H1 (cell line): ENCODE results near the gene BARX2. TPM values are rescaled to one million over a fixed set of nuclear protein-coding genes. Genes with fewer than 3 reads are reported as not detected.

Experiments used
- CTCF ChIA-PET: fragments of 300-600 bp; sonication (Branson Sonifier 250); formaldehyde crosslinking; loops from one replicate; lab custom pipeline; 2021; ENCODE audit not compliant: partially characterized antibody; lab: Charles Lee
- POLR2A ChIA-PET: fragments of 300-600 bp; sonication (Branson Sonifier 250); formaldehyde crosslinking; loops from one replicate; lab custom pipeline; 2021; ENCODE audit warnings: inconsistent platforms; ENCODE audit not compliant: partially characterized antibody; lab: Charles Lee
- DNase-seq, 2 experiments: peaks; one replicate each; pipeline versions ENCODE4 v3.0.0 to v3.0.0-alpha.2; 2010 to 2022; ENCODE audit warnings: low spot score in 2 of 2, low read depth in 1 of 2, mixed read lengths in 1 of 2
- FAIRE-seq: peaks from 2 replicates; lab custom pipeline; 2011; peaks lifted over from hg19 to GRCh38; lab: Jason Lieb, UNC
- H2AFZ ChIP-seq: 2 replicates; pipeline ENCODE4 v1.8.1; 2012; ENCODE audit warnings: low read length, inconsistent platforms
- H2AK5ac ChIP-seq: 2 replicates; pipeline ENCODE4 v1.6.1; 2013; ENCODE audit warnings: low read depth, low read length
- H2BK120ac ChIP-seq: replicated peaks from 2 replicates; pipeline ENCODE3; 2013; ENCODE audit warnings: low read depth, low read length, inconsistent platforms
- H2BK12ac ChIP-seq: 2 replicates; pipeline ENCODE4 v1.6.1; 2013; ENCODE audit warnings: low read depth, low read length
- H2BK15ac ChIP-seq: 2 replicates; pipeline ENCODE4 v1.6.1; 2013; ENCODE audit warnings: low read length
- H2BK20ac ChIP-seq: 2 replicates; pipeline ENCODE4 v1.6.1; 2013; ENCODE audit warnings: low read length
- H2BK5ac ChIP-seq: 2 replicates; pipeline ENCODE4 v1.6.1; 2013; ENCODE audit warnings: low read depth, low read length
- H3K14ac ChIP-seq: 2 replicates; pipeline ENCODE4 v1.6.1; 2013; ENCODE audit warnings: inconsistent platforms; ENCODE audit not compliant: insufficient read length
- H3K18ac ChIP-seq: 2 replicates; pipeline ENCODE4 v1.6.1; 2013; ENCODE audit warnings: low read length; ENCODE audit errors: extremely low read depth
- H3K23ac ChIP-seq: 2 replicates; pipeline ENCODE4 v1.6.1; 2013; ENCODE audit warnings: inconsistent platforms; ENCODE audit not compliant: insufficient read length
- H3K23me2 ChIP-seq: 2 replicates; pipeline ENCODE4 v1.6.1; 2013; ENCODE audit warnings: low read depth, low read length
- H3K27ac ChIP-seq: 2 replicates; pipeline ENCODE4 v1.6.1; 2011; ENCODE audit warnings: low read depth, low read length, inconsistent platforms
- H3K27me3 ChIP-seq, 4 experiments: replicated peaks in 1 of 4; 1 replicate in 1 of 4; 2 replicates in 3 of 4; pipeline versions ENCODE4 v1.6.1 to v1.8.1; 2011 to 2013; ENCODE audit warnings: low read length in 3 of 4, mild to moderate bottlenecking in 3 of 4, inconsistent platforms in 2 of 4, mixed read lengths in 2 of 4, moderate library complexity in 1 of 4; ENCODE audit not compliant: control insufficient read depth in 3 of 4, insufficient read depth in 3 of 4; ENCODE audit errors: extremely low read depth in 1 of 4
- H3K36me3 ChIP-seq, 4 experiments: 2 replicates each; pipeline versions ENCODE4 v1.6.1 to v1.8.1; 2011 to 2013; ENCODE audit warnings: mild to moderate bottlenecking in 4 of 4, low read length in 3 of 4, moderate library complexity in 2 of 4, control low read depth in 1 of 4, inconsistent platforms in 1 of 4; ENCODE audit not compliant: insufficient read depth in 4 of 4, control insufficient read depth in 2 of 4
- H3K4ac ChIP-seq: replicated peaks from 2 replicates; pipeline ENCODE3; 2013; ENCODE audit warnings: low read length, low read depth, mixed read lengths, inconsistent platforms; ENCODE audit not compliant: insufficient read length
- H3K4me1 ChIP-seq, 4 experiments: replicated peaks in 1 of 4; 1 replicate in 1 of 4; 2 replicates in 3 of 4; pipeline versions ENCODE4 v1.6.1 to v1.8.1; 2011 to 2013; ENCODE audit warnings: low read length in 3 of 4, inconsistent platforms in 2 of 4, mixed read lengths in 1 of 4; ENCODE audit not compliant: insufficient read depth in 4 of 4, control insufficient read depth in 3 of 4
- H3K4me2 ChIP-seq, 2 experiments: 2 replicates each; pipeline versions ENCODE4 v1.6.1 to v1.8.1; 2011 to 2013; ENCODE audit warnings: low read depth in 2 of 2, low read length in 2 of 2, control low read depth in 1 of 2, inconsistent platforms in 1 of 2, mild to moderate bottlenecking in 1 of 2; ENCODE audit not compliant: insufficient read depth in 1 of 2
- H3K4me3 ChIP-seq, 4 experiments: fragments of 200-600, 300-600 bp in 1 of 4; sonication (generic), shearing (Covaris generic), sonication (Bioruptor Twin) in 1 of 4; 2 replicates each; pipeline versions ENCODE4 v1.5.1 to v1.8.1; 2011 to 2016; ENCODE audit warnings: low read length in 4 of 4, low read depth in 3 of 4, control low read depth in 2 of 4, inconsistent platforms in 2 of 4, mild to moderate bottlenecking in 2 of 4, mixed read lengths in 1 of 4, moderate library complexity in 1 of 4; ENCODE audit not compliant: insufficient read depth in 2 of 4; ENCODE audit errors: extremely low read depth in 1 of 4
- H3K56ac ChIP-seq: replicated peaks from 2 replicates; pipeline ENCODE3; 2013; ENCODE audit warnings: low read depth, mild to moderate bottlenecking, mixed read lengths, low read length, inconsistent platforms; ENCODE audit not compliant: insufficient read length
- H3K79me1 ChIP-seq: 2 replicates; pipeline ENCODE4 v1.6.1; 2013; ENCODE audit warnings: low read depth, low read length, control low read depth
- H3K79me2 ChIP-seq, 2 experiments: 2 replicates each; pipeline versions ENCODE4 v1.6.1 to v1.8.1; 2012 to 2013; ENCODE audit warnings: low read length in 2 of 2, mild to moderate bottlenecking in 2 of 2, inconsistent platforms in 1 of 2; ENCODE audit not compliant: insufficient read depth in 2 of 2, control insufficient read depth in 1 of 2
- H3K9ac ChIP-seq, 4 experiments: replicated peaks in 1 of 4; 1 replicate in 1 of 4; 2 replicates in 3 of 4; pipeline versions ENCODE4 v1.6.1 to v1.8.1; 2011 to 2013; ENCODE audit warnings: low read depth in 3 of 4, low read length in 3 of 4, control low read depth in 2 of 4, mild to moderate bottlenecking in 2 of 4, moderate library complexity in 2 of 4, inconsistent platforms in 1 of 4; ENCODE audit errors: extremely low read depth in 1 of 4
- H3K9me3 ChIP-seq, 2 experiments: 2 replicates each; pipeline versions ENCODE4 v1.6.1 to v1.8.1; 2012 to 2013; ENCODE audit warnings: mild to moderate bottlenecking in 2 of 2, moderate library complexity in 2 of 2, control low read depth in 1 of 2, inconsistent platforms in 1 of 2, low read depth in 1 of 2, low read length in 1 of 2, mixed read lengths in 1 of 2; ENCODE audit not compliant: insufficient read depth in 2 of 2
- H4K20me1 ChIP-seq, 2 experiments: replicated peaks in 1 of 2; 2 replicates each; pipeline versions ENCODE3 to v1.8.1; 2011 to 2013; ENCODE audit warnings: inconsistent platforms in 2 of 2, low read length in 2 of 2, mild to moderate bottlenecking in 1 of 2; ENCODE audit not compliant: insufficient read depth in 2 of 2, control insufficient read depth in 1 of 2
- H4K5ac ChIP-seq: 2 replicates; pipeline ENCODE4 v1.6.1; 2013; ENCODE audit warnings: low read length, low read depth, mixed read lengths, inconsistent platforms; ENCODE audit not compliant: insufficient read length
- H4K8ac ChIP-seq: 2 replicates; pipeline ENCODE4 v1.8.0; 2013; ENCODE audit warnings: mild to moderate bottlenecking, moderate library complexity, low read length, inconsistent platforms; ENCODE audit not compliant: insufficient read depth; ENCODE audit errors: extremely low read depth
- H4K91ac ChIP-seq: replicated peaks from 2 replicates; pipeline ENCODE3; 2013; ENCODE audit warnings: low read length, mixed read lengths, inconsistent platforms; ENCODE audit not compliant: insufficient read length
- BACH1 ChIP-seq: IDR thresholded peaks from 2 replicates; pipeline ENCODE4 v1.6.1; 2012; ENCODE audit warnings: low read length, improper control_type of control experiment
- CEBPB ChIP-seq: IDR thresholded peaks from 2 replicates; pipeline ENCODE4 v1.6.1; 2012; ENCODE audit warnings: low read depth, low read length
- CTCF ChIP-seq, 3 experiments: IDR thresholded peaks; 1 replicate in 2 of 3; 2 replicates in 1 of 3; pipeline versions ENCODE4 v1.5.1 to v1.6.1; 2011; ENCODE audit warnings: low read length in 3 of 3, mild to moderate bottlenecking in 3 of 3, inconsistent platforms in 2 of 3, low read depth in 1 of 3, moderate library complexity in 1 of 3; ENCODE audit not compliant: insufficient read depth in 1 of 3; ENCODE audit errors: control extremely low read depth in 1 of 3
- E2F6 ChIP-seq: IDR thresholded peaks from 2 replicates; pipeline ENCODE4 v1.6.1; 2012; ENCODE audit warnings: inconsistent platforms
- EZH2 ChIP-seq: fragments of 200-600 bp; sonication (generic); IDR thresholded peaks from 2 replicates; pipeline ENCODE4 v1.7.1; 2012; ENCODE audit warnings: low read depth, mild to moderate bottlenecking, moderate library complexity, low read length, inconsistent platforms; ENCODE audit not compliant: severe bottlenecking
- GABPA ChIP-seq: IDR thresholded peaks from 2 replicates; pipeline ENCODE4 v1.6.1; 2011; ENCODE audit warnings: mild to moderate bottlenecking, low read length, moderate library complexity, borderline replicate concordance; ENCODE audit not compliant: insufficient read depth
- HDAC2 ChIP-seq, 2 experiments: fragments of 300-600 bp in 1 of 2; sonication (generic) in 1 of 2; IDR thresholded peaks; 2 replicates each; pipeline ENCODE4 v1.6.1; 2011 to 2012; ENCODE audit warnings: low read depth in 2 of 2, low read length in 2 of 2, mild to moderate bottlenecking in 2 of 2, moderate library complexity in 2 of 2, borderline replicate concordance in 1 of 2, inconsistent platforms in 1 of 2
- HDAC6 ChIP-seq: IDR thresholded peaks from one replicate; pipeline ENCODE4 v1.7.1; 2012; ENCODE audit warnings: low read depth, mild to moderate bottlenecking, inconsistent platforms, low read length, moderate library complexity
- SIX5 ChIP-seq: IDR thresholded peaks from 2 replicates; pipeline ENCODE4 v1.6.1; 2011; ENCODE audit warnings: mild to moderate bottlenecking, low read depth, low read length
- YY1 ChIP-seq: IDR thresholded peaks from 2 replicates; pipeline ENCODE4 v1.6.1; 2011; ENCODE audit warnings: low read depth, mild to moderate bottlenecking, low read length
- ZNF274 ChIP-seq: IDR thresholded peaks from 2 replicates; pipeline ENCODE4 v1.7.0; 2012; ENCODE audit warnings: low read length, borderline replicate concordance; ENCODE audit errors: extremely low read depth
- WGBS, 2 experiments: shearing (Covaris generic) in 1 of 2; methylation state at CpG; one replicate each; pipeline versions ENCODE4 v1.1.6 to v1.1.7; 2013 to 2015; ENCODE audit warnings: low lambda C conversion rate in 2 of 2, mixed read lengths in 2 of 2, inconsistent platforms in 1 of 2, low coverage in 1 of 2, missing lambda C conversion rate in 1 of 2; ENCODE audit not compliant: insufficient replicate concordance in 2 of 2, insufficient coverage in 1 of 2, insufficient read length in 1 of 2; ENCODE audit errors: extremely low coverage in 1 of 2, missing lambda C conversion rate in 1 of 2; 5-methylcytosine and 5-hydroxymethylcytosine counted together
- polyA plus RNA-seq, 7 experiments: library from polyadenylated mRNA; depleted of rRNA in 3 of 7; stranded (reverse) in 5 of 7; unstranded in 2 of 7; fragments of >200 nt in 5 of 7; fragments of 200-250 nt in 2 of 7; gene quantifications; 1 replicate in 5 of 7; 2 replicates in 1 of 7; 4 replicates in 1 of 7; pipeline versions ENCODE4 v1.2.1 to v1.2.3, GENCODE V29; 2011 to 2013; ENCODE audit warnings: missing spikeins in 2 of 7, mixed read lengths in 2 of 7
- total RNA-seq: library from RNA; stranded (reverse); fragmentation: NEBNext Ultra II Directional; extraction: Animal tissue kit (Norgen Biotek cat#: 25700); gene quantifications from 2 replicates; pipeline ENCODE4 v1.2.1, GENCODE V29; 2021

BARX2 gene
- total and polyA plus RNA-seq, 2 of the 8 experiments (the other 6 are each of a cell fraction or from before 2014, with no cell fraction given), result not detected

- H3K9me3 ChIP-seq, result peaks cover 0 to 4% of the 10 kb centered on the region in 2 experiments; a peak in 1 of 4 replicates
- H3K79me1 ChIP-seq, result no peaks in the 10 kb centered on the region
- no peaks in the 10 kb centered on the region for H3K36me3 ChIP-seq
- H3K23me2 ChIP-seq, result no peaks in the 10 kb centered on the region
- H3K23ac ChIP-seq, result no peak overlapping the region
- H2BK120ac ChIP-seq, result no peak overlapping the region
- H4K20me1 ChIP-seq, result no peaks in the 10 kb centered on the region
- H3K56ac ChIP-seq, result no peak overlapping the region
- no peak overlapping the region for H4K8ac ChIP-seq
- no peak overlapping the region for H2BK12ac ChIP-seq
- no peak overlapping the region for H3K4me3 ChIP-seq
- no peak overlapping the region for H2AFZ ChIP-seq
- no peaks in the 10 kb centered on the region for H3K27me3 ChIP-seq
- no peak overlapping the region for H3K9ac ChIP-seq
- H4K91ac ChIP-seq, result no peak overlapping the region
- no peak overlapping the region for H3K27ac ChIP-seq
- H3K79me2 ChIP-seq, result no peaks in the 10 kb centered on the region
- CTCF ChIA-PET, result interaction anchor here (0.6 to 1.0 kb wide), 2 partner anchors 22 to 317 kb away, joined by 3 read pairs; no protein-coding TSS in a partner anchor
- FAIRE-seq, result no peak
- H2BK15ac ChIP-seq, result no peak overlapping the region
- no peak overlapping the region for H2BK5ac ChIP-seq
- H3K14ac ChIP-seq, result no peak overlapping the region
- H3K18ac ChIP-seq, result no peak overlapping the region
- peaks cover 2 to 3% (median 2%) of the 10 kb centered on the region in 4 experiments; a peak in 6 of 7 replicates for H3K4me1 ChIP-seq
- POLR2A ChIA-PET, result no interaction called here
- no peak overlapping the region for H3K4ac ChIP-seq
- H2AK5ac ChIP-seq, result no peak overlapping the region
- 93% methylated on average over 2 of the region's 2 CpGs; no CpG with 5 or more reads in 1 of the 2 experiments for WGBS, 2 experiments
- no peak overlapping the region for H3K4me2 ChIP-seq
- DNase-seq, result no peak
- H4K5ac ChIP-seq, result no peak overlapping the region
- H2BK20ac ChIP-seq, result no peak overlapping the region
- no peak for TF ChIP-seq HDAC6
- no peak for TF ChIP-seq EZH2
- TF ChIP-seq ZNF274, result no peak
- no peak for TF ChIP-seq CTCF (IDR thresholded peaks at IDR 0.05; ENCODE audit: control extremely low read depth in 1 of 3, insufficient read depth in 1 of 3, low read depth in 1 of 3, low read length in 3 of 3)
- no peak for TF ChIP-seq CEBPB
- TF ChIP-seq BACH1, result no peak
- TF ChIP-seq HDAC2 (IDR thresholded peaks at IDR 0.05; ENCODE audit: borderline replicate concordance in 1 of 2, low read depth in 2 of 2, low read length in 2 of 2), result no peak
- no peak for TF ChIP-seq E2F6
- no peak for TF ChIP-seq YY1
- TF ChIP-seq GABPA, result no peak
- no peak for TF ChIP-seq SIX5
Measured at GRCh38 chr11:129460714-129461113, 85.1 kb downstream of the BARX2 start.
